CD14-positive monocyte (primary cell): Measurements from ENCODE around the gene DHODH. TPM values are rescaled to one million over a fixed set of nuclear protein-coding genes. Genes with fewer than 3 reads are reported as not detected.

Experiments used
- DNase-seq, 3 donors: peaks; one replicate each; pipeline ENCODE4 v3.0.0-alpha.2; 2011 to 2022
- H2AFZ ChIP-seq: 2 replicates; pipeline ENCODE4 v1.6.0; 2012; ENCODE audit warnings: mild to moderate bottlenecking, low read depth, low read length, inconsistent platforms; ENCODE audit not compliant: insufficient read depth, poor library complexity, severe bottlenecking
- H3K27ac ChIP-seq, 2 donors: 1 replicate in 1 of 2; 2 replicates in 1 of 2; pipeline ENCODE4 v1.5.1; 2012 to 2013; ENCODE audit warnings: low read length in 2 of 2, control low read depth in 1 of 2, inconsistent platforms in 1 of 2, low read depth in 1 of 2, mild to moderate bottlenecking in 1 of 2
- H3K27me3 ChIP-seq, 2 donors: one replicate each; pipeline versions ENCODE4 v1.6.0 to v1.6.1; 2011 to 2013; ENCODE audit warnings: low read length in 2 of 2; ENCODE audit not compliant: control insufficient read depth in 2 of 2, insufficient read depth in 2 of 2
- H3K36me3 ChIP-seq, 2 donors: replicated peaks in 1 of 2; 1 replicate in 1 of 2; 2 replicates in 1 of 2; pipeline versions ENCODE4 v1.5.1 to v1.6.1; 2012 to 2013; ENCODE audit warnings: low read length in 2 of 2, control low read depth in 1 of 2, inconsistent platforms in 1 of 2, mild to moderate bottlenecking in 1 of 2; ENCODE audit not compliant: insufficient read depth in 2 of 2, control insufficient read depth in 1 of 2
- H3K4me1 ChIP-seq, 2 donors: 1 replicate in 1 of 2; 2 replicates in 1 of 2; pipeline versions ENCODE4 v1.5.1 to v1.6.1; 2012 to 2013; ENCODE audit warnings: low read length in 2 of 2, control low read depth in 1 of 2, inconsistent platforms in 1 of 2, mild to moderate bottlenecking in 1 of 2, moderate library complexity in 1 of 2; ENCODE audit not compliant: insufficient read depth in 2 of 2, control insufficient read depth in 1 of 2
- H3K4me2 ChIP-seq: replicated peaks from 2 replicates; pipeline ENCODE3; 2012; ENCODE audit warnings: low read length, moderate library complexity, mild to moderate bottlenecking; ENCODE audit not compliant: poor library complexity, severe bottlenecking; ENCODE audit errors: extremely low read depth
- H3K4me3 ChIP-seq, 3 experiments: fragments of 200-600 bp in 1 of 3; sonication (generic) in 1 of 3; replicated peaks in 1 of 3; 1 replicate in 2 of 3; 2 replicates in 1 of 3; pipeline ENCODE4 v1.5.1; 2011 to 2013; ENCODE audit warnings: low read length in 3 of 3, mild to moderate bottlenecking in 3 of 3, control low read depth in 2 of 3, low read depth in 2 of 3, inconsistent platforms in 1 of 3, moderate library complexity in 1 of 3
- H3K79me2 ChIP-seq: 2 replicates; pipeline ENCODE4 v1.6.0; 2012; ENCODE audit warnings: mild to moderate bottlenecking, control low read depth, inconsistent platforms, low read length, moderate library complexity; ENCODE audit not compliant: insufficient read depth
- H3K9ac ChIP-seq: 2 replicates; pipeline ENCODE4 v1.6.0; 2017; ENCODE audit warnings: low read length, mild to moderate bottlenecking; ENCODE audit not compliant: insufficient read depth, poor library complexity, severe bottlenecking
- H3K9me3 ChIP-seq, 2 donors: replicated peaks in 1 of 2; 1 replicate in 1 of 2; 2 replicates in 1 of 2; pipeline versions ENCODE4 v1.5.1 to v1.6.1; 2012 to 2013; ENCODE audit warnings: low read length in 2 of 2, control low read depth in 1 of 2; ENCODE audit not compliant: control insufficient read depth in 1 of 2, insufficient read depth in 1 of 2
- H4K20me1 ChIP-seq: 2 replicates; pipeline ENCODE4 v1.6.0; 2012; ENCODE audit warnings: mild to moderate bottlenecking, low read length, control low read depth, moderate library complexity; ENCODE audit not compliant: insufficient read depth
- H3K27ac Mint-ChIP-seq, 7 donors: one replicate each; pipeline ENCODE4 v1.8.0; 2020; ENCODE audit warnings: mild to moderate bottlenecking in 7 of 7, mixed read lengths in 7 of 7, moderate library complexity in 6 of 7, inconsistent platforms in 2 of 7
- H3K27me3 Mint-ChIP-seq, 3 donors: one replicate each; pipeline ENCODE4 v1.8.0; 2021 to 2022; ENCODE audit warnings: low read depth in 3 of 3, mild to moderate bottlenecking in 3 of 3, mixed read lengths in 3 of 3, moderate library complexity in 3 of 3, inconsistent platforms in 1 of 3
- H3K36me3 Mint-ChIP-seq, 2 donors: one replicate each; pipeline ENCODE4 v1.8.0; 2020; ENCODE audit warnings: mixed read lengths in 2 of 2, inconsistent platforms in 1 of 2, mild to moderate bottlenecking in 1 of 2
- H3K4me1 Mint-ChIP-seq: one replicate; pipeline ENCODE4 v1.8.0; 2020; ENCODE audit warnings: mild to moderate bottlenecking, mixed read lengths
- H3K4me3 Mint-ChIP-seq, 2 donors: one replicate each; pipeline ENCODE4 v1.8.0; 2020; ENCODE audit warnings: mild to moderate bottlenecking in 2 of 2, mixed read lengths in 2 of 2, moderate library complexity in 1 of 2
- H3K9me3 Mint-ChIP-seq, 7 donors: one replicate each; pipeline ENCODE4 v1.8.0; 2020 to 2022; ENCODE audit warnings: mixed read lengths in 7 of 7, mild to moderate bottlenecking in 6 of 7, moderate library complexity in 6 of 7, inconsistent platforms in 2 of 7
- WGBS: methylation state at CpG from one replicate; pipeline ENCODE4 v1.1.5; 2013; ENCODE audit warnings: missing lambda C conversion rate; ENCODE audit not compliant: insufficient coverage; 5-methylcytosine and 5-hydroxymethylcytosine counted together
- intact Hi-C, 2 donors: fragments of 100-400 bp; cut with micrococcal nuclease; formaldehyde crosslinking; loops; one replicate each; pipeline versions ENCODE4 v1.15.0 to v1.15.1; 2023
- polyA plus RNA-seq, 3 donors: library from polyadenylated mRNA; depleted of rRNA in 1 of 3; unstranded in 2 of 3; stranded (reverse) in 1 of 3; fragments of 300-500 nt in 2 of 3; fragments of >200 nt in 1 of 3; fragmentation: Illumina TruSeq in 2 of 3; gene quantifications; 1 replicate in 2 of 3; 2 replicates in 1 of 3; pipeline ENCODE4 v1.2.3, GENCODE V29; 2012 to 2021
- TF ChIP-seq, protein P1 (sequence below): fragments of 200-600 bp; IDR thresholded peaks from one replicate; pipeline ENCODE4 v1.8.0; 2022; ENCODE audit warnings: antibody characterized with exemption, mild to moderate bottlenecking

The DHODH gene
- polyA plus RNA-seq, 3 donors = 2.2 to 3.8 (median 2.4) TPM

DNA sequence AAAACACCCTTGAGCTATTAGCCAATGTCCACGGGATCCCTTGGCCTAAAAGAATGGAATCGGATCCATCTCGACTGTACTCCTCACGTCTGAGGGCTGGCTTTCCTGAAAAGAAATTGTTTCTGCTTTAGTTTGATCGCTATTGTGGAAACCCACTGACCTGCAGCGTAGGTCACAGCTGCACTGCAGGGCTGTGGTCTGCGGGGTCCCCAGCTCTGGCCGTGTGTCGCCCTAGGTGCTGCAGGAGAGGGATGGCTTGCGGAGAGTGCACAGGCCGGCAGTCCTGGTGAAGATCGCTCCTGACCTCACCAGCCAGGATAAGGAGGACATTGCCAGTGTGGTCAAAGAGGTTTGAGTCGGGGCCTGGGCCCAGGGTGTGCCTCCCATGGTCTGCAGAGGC is 13.6 kb downstream of the DHODH start:
- no peak overlapping the region for H2AFZ ChIP-seq
- Mint-ChIP-seq H3K4me1 (no peaks in the 10 kb centered on the region), H3K36me3 (peaks cover 53 to 69% of the 10 kb centered on the region in 2 donors), H3K27ac (peak overlapping the region in 1 of 7 donors; percentile 59), H3K4me3 (no peak overlapping the region), H3K9me3 (no peaks in the 10 kb centered on the region), H3K27me3 (peaks cover 0 to 5% (median 0%) of the 10 kb centered on the region in 3 donors)
- no peaks in the 10 kb centered on the region for H3K79me2 ChIP-seq
- DNase-seq = no peak
- WGBS = 100% methylated on average over 12 of the region's 13 CpGs
- H3K4me2 ChIP-seq = no peak overlapping the region
- intact Hi-C loops = no loop called here
- no peak overlapping the region for H3K4me3 ChIP-seq
- TF ChIP-seq, protein P1, sequence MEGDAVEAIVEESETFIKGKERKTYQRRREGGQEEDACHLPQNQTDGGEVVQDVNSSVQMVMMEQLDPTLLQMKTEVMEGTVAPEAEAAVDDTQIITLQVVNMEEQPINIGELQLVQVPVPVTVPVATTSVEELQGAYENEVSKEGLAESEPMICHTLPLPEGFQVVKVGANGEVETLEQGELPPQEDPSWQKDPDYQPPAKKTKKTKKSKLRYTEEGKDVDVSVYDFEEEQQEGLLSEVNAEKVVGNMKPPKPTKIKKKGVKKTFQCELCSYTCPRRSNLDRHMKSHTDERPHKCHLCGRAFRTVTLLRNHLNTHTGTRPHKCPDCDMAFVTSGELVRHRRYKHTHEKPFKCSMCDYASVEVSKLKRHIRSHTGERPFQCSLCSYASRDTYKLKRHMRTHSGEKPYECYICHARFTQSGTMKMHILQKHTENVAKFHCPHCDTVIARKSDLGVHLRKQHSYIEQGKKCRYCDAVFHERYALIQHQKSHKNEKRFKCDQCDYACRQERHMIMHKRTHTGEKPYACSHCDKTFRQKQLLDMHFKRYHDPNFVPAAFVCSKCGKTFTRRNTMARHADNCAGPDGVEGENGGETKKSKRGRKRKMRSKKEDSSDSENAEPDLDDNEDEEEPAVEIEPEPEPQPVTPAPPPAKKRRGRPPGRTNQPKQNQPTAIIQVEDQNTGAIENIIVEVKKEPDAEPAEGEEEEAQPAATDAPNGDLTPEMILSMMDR = no peak
- H4K20me1 ChIP-seq = no peaks in the 10 kb centered on the region
- no peak overlapping the region for H3K9ac ChIP-seq
- peaks cover 43 to 77% of the 10 kb centered on the region in 2 donors for H3K36me3 ChIP-seq
- H3K27ac ChIP-seq = no peak overlapping the region
- no peaks in the 10 kb centered on the region for H3K27me3 ChIP-seq
- H3K9me3 ChIP-seq = no peaks in the 10 kb centered on the region
- no peaks in the 10 kb centered on the region for H3K4me1 ChIP-seq

DNA sequence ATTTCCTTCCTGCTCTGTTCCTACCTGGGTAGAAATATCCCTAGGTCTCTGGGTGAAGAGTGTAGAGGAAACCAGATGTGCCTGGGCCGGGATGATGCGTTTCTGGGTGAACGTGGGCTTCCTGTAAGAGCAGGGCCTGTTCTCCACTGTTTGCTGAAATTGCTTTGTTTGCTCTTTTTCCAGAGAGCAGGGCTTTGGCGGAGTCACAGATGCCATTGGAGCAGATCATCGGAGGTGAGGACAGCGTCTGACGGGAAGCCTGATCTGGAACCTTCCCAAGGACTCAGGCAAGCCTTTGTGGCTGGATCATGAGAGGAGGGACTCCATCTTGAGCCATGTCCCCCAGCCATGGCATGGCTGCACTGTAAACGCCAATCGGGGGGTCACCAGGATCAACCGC is 15.4 kb downstream of the DHODH start:
- Histone ChIP-seq H3K4me3 (no peak overlapping the region), H3K27me3 (no peaks in the 10 kb centered on the region), H3K27ac (no peak overlapping the region), H3K36me3 (peaks cover 40 to 64% of the 10 kb centered on the region in 2 donors), H3K9ac (no peak overlapping the region), H2AFZ (no peak overlapping the region), H3K4me2 (no peak overlapping the region), H4K20me1 (no peaks in the 10 kb centered on the region), H3K9me3 (no peaks in the 10 kb centered on the region), H3K4me1 (no peaks in the 10 kb centered on the region), H3K79me2 (no peaks in the 10 kb centered on the region)
- WGBS = 92% methylated on average over 10 of the region's 10 CpGs
- Mint-ChIP-seq H3K9me3 (no peaks in the 10 kb centered on the region), H3K36me3 (peaks cover 54 to 58% of the 10 kb centered on the region in 2 donors), H3K27me3 (peaks cover 0 to 5% (median 0%) of the 10 kb centered on the region in 3 donors), H3K4me1 (no peaks in the 10 kb centered on the region), H3K4me3 (no peak overlapping the region), H3K27ac (peak overlapping the region in 1 of 7 donors; percentile 3)
- no peak for DNase-seq
- TF ChIP-seq, protein P1 = no peak
- intact Hi-C loops = no loop called here
